Adrenal gland (tissue), 5 donors: Measurements from ENCODE around the gene GSTO2.

Experiments used
- POLR2A ChIP-seq, 2 donors: fragments of 450-650 bp; IDR thresholded peaks; one replicate each; pipeline ENCODE4 v1.6.1; 2017; ENCODE audit warnings: antibody characterized with exemption in 2 of 2, mild to moderate bottlenecking in 2 of 2, moderate library complexity in 1 of 2
- TF ChIP-seq, protein P1 (sequence below), 6 experiments: fragments of 450-650 bp in 4 of 6; fragments of 200-600 bp in 2 of 6; sonication (generic) in 1 of 6; IDR thresholded peaks; 1 replicate in 5 of 6; 2 replicates in 1 of 6; pipeline versions ENCODE4 v1.5.1 to v1.8.0; 2016 to 2021; ENCODE audit warnings: antibody characterized with exemption in 6 of 6, mild to moderate bottlenecking in 2 of 6, moderate library complexity in 1 of 6
- donor health status: DM: no; HTN: no; CAD: no.

GRCh38 chr10:104303594-104304355 is 34.8 kb downstream of the GSTO2 start:
- TF ChIP-seq, protein P1, sequence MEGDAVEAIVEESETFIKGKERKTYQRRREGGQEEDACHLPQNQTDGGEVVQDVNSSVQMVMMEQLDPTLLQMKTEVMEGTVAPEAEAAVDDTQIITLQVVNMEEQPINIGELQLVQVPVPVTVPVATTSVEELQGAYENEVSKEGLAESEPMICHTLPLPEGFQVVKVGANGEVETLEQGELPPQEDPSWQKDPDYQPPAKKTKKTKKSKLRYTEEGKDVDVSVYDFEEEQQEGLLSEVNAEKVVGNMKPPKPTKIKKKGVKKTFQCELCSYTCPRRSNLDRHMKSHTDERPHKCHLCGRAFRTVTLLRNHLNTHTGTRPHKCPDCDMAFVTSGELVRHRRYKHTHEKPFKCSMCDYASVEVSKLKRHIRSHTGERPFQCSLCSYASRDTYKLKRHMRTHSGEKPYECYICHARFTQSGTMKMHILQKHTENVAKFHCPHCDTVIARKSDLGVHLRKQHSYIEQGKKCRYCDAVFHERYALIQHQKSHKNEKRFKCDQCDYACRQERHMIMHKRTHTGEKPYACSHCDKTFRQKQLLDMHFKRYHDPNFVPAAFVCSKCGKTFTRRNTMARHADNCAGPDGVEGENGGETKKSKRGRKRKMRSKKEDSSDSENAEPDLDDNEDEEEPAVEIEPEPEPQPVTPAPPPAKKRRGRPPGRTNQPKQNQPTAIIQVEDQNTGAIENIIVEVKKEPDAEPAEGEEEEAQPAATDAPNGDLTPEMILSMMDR (IDR thresholded peaks at IDR 0.05): no peak
- no peak for TF ChIP-seq POLR2A (IDR thresholded peaks at IDR 0.05)
